Measurements from ENCODE around the gene STARD3.

DNA sequence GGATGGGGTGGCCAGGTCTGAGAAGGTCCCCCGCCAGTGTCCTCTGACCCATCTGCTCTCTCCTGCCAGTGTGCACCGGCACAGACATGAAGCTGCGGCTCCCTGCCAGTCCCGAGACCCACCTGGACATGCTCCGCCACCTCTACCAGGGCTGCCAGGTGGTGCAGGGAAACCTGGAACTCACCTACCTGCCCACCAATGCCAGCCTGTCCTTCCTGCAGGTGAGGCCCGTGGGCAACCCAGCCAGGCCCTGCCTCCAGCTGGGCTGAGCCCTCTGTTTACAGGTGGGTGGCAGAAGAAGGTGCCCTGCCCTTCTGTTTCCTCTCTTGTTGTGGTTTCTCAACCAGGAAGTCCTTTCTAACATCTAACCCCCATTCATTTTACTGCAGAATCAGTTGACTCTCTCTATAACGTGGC lies 70.0 kb downstream of the STARD3 start:
- TF ChIP-seq, protein P1, sequence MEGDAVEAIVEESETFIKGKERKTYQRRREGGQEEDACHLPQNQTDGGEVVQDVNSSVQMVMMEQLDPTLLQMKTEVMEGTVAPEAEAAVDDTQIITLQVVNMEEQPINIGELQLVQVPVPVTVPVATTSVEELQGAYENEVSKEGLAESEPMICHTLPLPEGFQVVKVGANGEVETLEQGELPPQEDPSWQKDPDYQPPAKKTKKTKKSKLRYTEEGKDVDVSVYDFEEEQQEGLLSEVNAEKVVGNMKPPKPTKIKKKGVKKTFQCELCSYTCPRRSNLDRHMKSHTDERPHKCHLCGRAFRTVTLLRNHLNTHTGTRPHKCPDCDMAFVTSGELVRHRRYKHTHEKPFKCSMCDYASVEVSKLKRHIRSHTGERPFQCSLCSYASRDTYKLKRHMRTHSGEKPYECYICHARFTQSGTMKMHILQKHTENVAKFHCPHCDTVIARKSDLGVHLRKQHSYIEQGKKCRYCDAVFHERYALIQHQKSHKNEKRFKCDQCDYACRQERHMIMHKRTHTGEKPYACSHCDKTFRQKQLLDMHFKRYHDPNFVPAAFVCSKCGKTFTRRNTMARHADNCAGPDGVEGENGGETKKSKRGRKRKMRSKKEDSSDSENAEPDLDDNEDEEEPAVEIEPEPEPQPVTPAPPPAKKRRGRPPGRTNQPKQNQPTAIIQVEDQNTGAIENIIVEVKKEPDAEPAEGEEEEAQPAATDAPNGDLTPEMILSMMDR (IDR thresholded peaks at IDR 0.05): no peak
- TF ChIP-seq POLR2A (IDR thresholded peaks at IDR 0.05; ENCODE audit: low read depth): no peak

Measured in esophagus muscularis mucosa (tissue), 3 donors.